Stomach (tissue), 4 donors: Measurements from ENCODE around the gene TUBGCP2.

Experiments
- CTCF ChIP-seq, 7 experiments: fragments of 450-650 bp in 4 of 7; fragments of 200-600 bp in 3 of 7; sonication (generic) in 3 of 7; IDR thresholded peaks; one replicate each; pipeline ENCODE4 v1.5.1; 2016 to 2019; ENCODE audit warnings: antibody characterized with exemption in 7 of 7, control low read depth in 2 of 7, mild to moderate bottlenecking in 1 of 7
- EP300 ChIP-seq: sonication (generic); formaldehyde crosslinking; IDR thresholded peaks from one replicate; pipeline ENCODE4 v1.6.1; 2017; ENCODE audit warnings: antibody characterized with exemption
- POLR2AphosphoS5 ChIP-seq, 3 donors: sonication (generic); formaldehyde crosslinking; IDR thresholded peaks; one replicate each; pipeline ENCODE4 v1.6.1; 2016; ENCODE audit warnings: antibody characterized with exemption in 3 of 3

- TF ChIP-seq CTCF (IDR thresholded peaks at IDR 0.05) (no peak), POLR2AphosphoS5 (IDR thresholded peaks at IDR 0.05) (no peak), EP300 (no peak)
Observed at GRCh38 chr10:133242611-133243356, 65.9 kb downstream of the TUBGCP2 start.
